K562 (cell line): ENCODE data around the gene PIH1D1. TPM values are rescaled to one million over a fixed set of nuclear protein-coding genes. Genes with fewer than 3 reads are reported as not detected.

Experiments used
- BRF1 ChIP-seq: IDR thresholded peaks from 3 replicates; pipeline ENCODE4 v1.6.1; 2011; ENCODE audit warnings: borderline replicate concordance, mild to moderate bottlenecking; ENCODE audit not compliant: insufficient read length; ENCODE audit errors: extremely low read depth
- ERF ChIP-seq: fragments of 450-650 bp; formaldehyde crosslinking; IDR thresholded peaks from 2 replicates; pipeline ENCODE4 v1.4.0; 2020; ENCODE audit warnings: mild to moderate bottlenecking, mixed read lengths
- HNRNPL ChIP-seq: fragments of 200-400 bp; formaldehyde crosslinking; IDR thresholded peaks from 2 replicates; pipeline ENCODE4 v1.6.1; 2017; ENCODE audit warnings: low read depth, mild to moderate bottlenecking, low read length
- NCOA2 ChIP-seq, 2 experiments: fragments of 450-650 bp; IDR thresholded peaks; 2 replicates each; pipeline ENCODE4 v1.6.1; 2018; ENCODE audit warnings: mild to moderate bottlenecking in 2 of 2, moderate library complexity in 1 of 2; ENCODE audit not compliant: partially characterized antibody in 2 of 2
- TGIF2 ChIP-seq: sonication (generic); formaldehyde crosslinking; IDR thresholded peaks from 2 replicates; pipeline ENCODE4 v1.8.1; 2022; ENCODE audit warnings: mild to moderate bottlenecking, missing genetic modification reagents, moderate library complexity
- ZBTB11 ChIP-seq, 3 experiments: fragments of 200-800 bp in 1 of 3; fragments of 250-450 bp in 1 of 3; fragments of 450-650 bp in 1 of 3; sonication (Bioruptor Pico) in 1 of 3; sonication (Bioruptor generic) in 1 of 3; formaldehyde crosslinking in 1 of 3; IDR thresholded peaks; 2 replicates each; pipeline versions ENCODE4 v1.6.1 to v1.8.0; 2016 to 2022; ENCODE audit warnings: mild to moderate bottlenecking in 2 of 3, missing genetic modification characterization in 2 of 3, missing compliant biosample characterization in 1 of 3, moderate library complexity in 1 of 3
- ZKSCAN1 ChIP-seq: fragments of 150-350 bp; IDR thresholded peaks from 2 replicates; pipeline ENCODE4 v1.6.1; 2016; ENCODE audit warnings: low read depth, low read length
- ZNF253 ChIP-seq: fragments of 250-450 bp; sonication (Bioruptor Pico); conservative IDR thresholded peaks from 2 replicates; pipeline ENCODE4 v1.6.1; 2021; ENCODE audit warnings: mild to moderate bottlenecking
- ZNF408 ChIP-seq: fragments of 250-450 bp; sonication (Bioruptor Pico); IDR thresholded peaks from 2 replicates; pipeline ENCODE4 v1.4.0; 2020; ENCODE audit warnings: low read depth, mild to moderate bottlenecking, moderate library complexity
- polyA plus RNA-seq, 8 experiments: library from polyadenylated mRNA; depleted of rRNA in 4 of 8; stranded (reverse) in 5 of 8; unstranded in 3 of 8; fragments of >200 nt; fragmentation: Nextera tagmentation in 2 of 8; fragmentation: Illumina TruSeq in 1 of 8; extraction: Ambion mirVana in 2 of 8; extraction: Trizol in 1 of 8; gene quantifications; 2 replicates each; pipeline versions ENCODE4 v1.2.1 to v1.2.3, GENCODE V29; 2011 to 2014; ENCODE audit warnings: inconsistent platforms in 1 of 8, missing spikeins in 1 of 8
- total RNA-seq, 7 experiments: library from RNA; depleted of rRNA in 6 of 7; stranded (reverse); fragments of >200 nt in 6 of 7; fragmentation: Illumina TruSeq in 2 of 7; extraction: Trizol in 2 of 7; gene quantifications; 2 replicates each; pipeline versions ENCODE4 v1.2.1 to v1.2.3, GENCODE V29; 2011 to 2021; ENCODE audit warnings: low replicate concordance in 1 of 7
- TF ChIP-seq, protein P1 (sequence below), 2 experiments: fragments of 450-650 bp in 1 of 2; sonication (generic) in 1 of 2; formaldehyde crosslinking in 1 of 2; IDR thresholded peaks; 2 replicates each; pipeline versions ENCODE4 v1.7.1 to v1.9.0; 2016 to 2022; ENCODE audit warnings: inconsistent platforms in 1 of 2, mild to moderate bottlenecking in 1 of 2, missing genetic modification reagents in 1 of 2

The PIH1D1 gene
- total and polyA plus RNA-seq, 9 of the 15 experiments (the other 6 are each of a cell fraction or from before 2014, with no cell fraction given): 26.5 to 224 (median 137) TPM

DNA sequence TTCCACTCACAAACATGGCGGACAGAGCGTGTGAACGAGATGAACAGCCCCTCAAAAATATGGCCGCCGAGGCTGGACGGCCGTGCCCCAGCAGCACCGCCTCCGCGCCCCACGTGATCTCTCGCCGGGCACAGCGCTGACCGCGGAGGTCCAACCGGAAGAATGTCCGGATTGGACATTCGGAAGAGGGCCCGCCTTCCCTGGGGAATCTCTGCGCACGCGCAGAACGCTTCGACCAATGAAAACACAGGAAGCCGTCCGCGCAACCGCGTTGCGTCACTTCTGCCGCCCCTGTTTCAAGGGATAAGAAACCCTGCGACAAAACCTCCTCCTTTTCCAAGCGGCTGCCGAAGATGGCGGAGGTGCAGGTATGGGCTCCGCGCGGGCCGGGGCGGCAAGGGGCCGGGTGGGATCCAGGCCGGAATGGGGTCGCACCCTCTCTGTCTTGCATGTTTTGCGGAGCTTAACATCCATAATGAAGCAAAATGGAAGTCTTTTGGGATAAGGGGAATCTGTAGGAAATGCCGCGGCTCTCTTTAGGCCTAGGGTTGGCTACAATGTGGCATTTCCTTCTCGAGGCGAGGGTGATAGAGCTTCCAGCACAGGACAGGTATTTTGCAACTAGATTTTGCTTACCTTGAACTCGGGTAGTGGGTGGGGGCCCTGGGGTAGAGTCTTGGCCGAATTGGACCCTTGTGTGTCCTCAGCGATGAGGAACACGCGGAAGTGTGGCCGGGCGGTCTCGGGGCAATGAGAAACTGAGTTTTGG, 35.8 kb upstream of the PIH1D1 start, which contains the start of gene RPL13A (continued):
- TF ChIP-seq, protein P1, sequence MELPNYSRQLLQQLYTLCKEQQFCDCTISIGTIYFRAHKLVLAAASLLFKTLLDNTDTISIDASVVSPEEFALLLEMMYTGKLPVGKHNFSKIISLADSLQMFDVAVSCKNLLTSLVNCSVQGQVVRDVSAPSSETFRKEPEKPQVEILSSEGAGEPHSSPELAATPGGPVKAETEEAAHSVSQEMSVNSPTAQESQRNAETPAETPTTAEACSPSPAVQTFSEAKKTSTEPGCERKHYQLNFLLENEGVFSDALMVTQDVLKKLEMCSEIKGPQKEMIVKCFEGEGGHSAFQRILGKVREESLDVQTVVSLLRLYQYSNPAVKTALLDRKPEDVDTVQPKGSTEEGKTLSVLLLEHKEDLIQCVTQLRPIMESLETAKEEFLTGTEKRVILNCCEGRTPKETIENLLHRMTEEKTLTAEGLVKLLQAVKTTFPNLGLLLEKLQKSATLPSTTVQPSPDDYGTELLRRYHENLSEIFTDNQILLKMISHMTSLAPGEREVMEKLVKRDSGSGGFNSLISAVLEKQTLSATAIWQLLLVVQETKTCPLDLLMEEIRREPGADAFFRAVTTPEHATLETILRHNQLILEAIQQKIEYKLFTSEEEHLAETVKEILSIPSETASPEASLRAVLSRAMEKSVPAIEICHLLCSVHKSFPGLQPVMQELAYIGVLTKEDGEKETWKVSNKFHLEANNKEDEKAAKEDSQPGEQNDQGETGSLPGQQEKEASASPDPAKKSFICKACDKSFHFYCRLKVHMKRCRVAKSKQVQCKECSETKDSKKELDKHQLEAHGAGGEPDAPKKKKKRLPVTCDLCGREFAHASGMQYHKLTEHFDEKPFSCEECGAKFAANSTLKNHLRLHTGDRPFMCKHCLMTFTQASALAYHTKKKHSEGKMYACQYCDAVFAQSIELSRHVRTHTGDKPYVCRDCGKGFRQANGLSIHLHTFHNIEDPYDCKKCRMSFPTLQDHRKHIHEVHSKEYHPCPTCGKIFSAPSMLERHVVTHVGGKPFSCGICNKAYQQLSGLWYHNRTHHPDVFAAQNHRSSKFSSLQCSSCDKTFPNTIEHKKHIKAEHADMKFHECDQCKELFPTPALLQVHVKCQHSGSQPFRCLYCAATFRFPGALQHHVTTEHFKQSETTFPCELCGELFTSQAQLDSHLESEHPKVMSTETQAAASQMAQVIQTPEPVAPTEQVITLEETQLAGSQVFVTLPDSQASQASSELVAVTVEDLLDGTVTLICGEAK (IDR thresholded peaks at IDR 0.05): peak; percentile 87
- TF ChIP-seq, protein P1 (CRISPR knock-in tag; IDR thresholded peaks at IDR 0.05): no peak
- TF ChIP-seq ZNF253 (CRISPR knock-in tag): no peak
- TF ChIP-seq ZKSCAN1: no peak
- TF ChIP-seq ZBTB11 (CRISPR knock-in tag; IDR thresholded peaks at IDR 0.05): peak in 1 of 3 experiments; percentile 39; a peak in 1 of 6 replicates
- TF ChIP-seq BRF1: no peak
- 0 out of 2 replicates have a peak, but pooled peaks have one; percentile 18 for TF ChIP-seq TGIF2
- no peak for TF ChIP-seq NCOA2 (IDR thresholded peaks at IDR 0.05; ENCODE audit: partially characterized antibody in 2 of 2)
- 0 out of 2 replicates have a peak, but pooled peaks have one; percentile 69 for TF ChIP-seq HNRNPL
- no peak; the same call in 1 of the 2 replicates for TF ChIP-seq ERF
- TF ChIP-seq ZNF408 (CRISPR knock-in tag): no peak
